GM12878 (cell line): ENCODE measurements around the gene HOXD3. TPM values are rescaled to one million over a fixed set of nuclear protein-coding genes. Genes with fewer than 3 reads are reported as not detected.

Experiments used
- ATAC-seq: fragments of 200-7000 bp; cut with Tn5 transposase; 3 replicates; pipeline ENCODE4 v1.9.1; 2020; ENCODE audit warnings: mild to moderate bottlenecking, moderate library complexity
- BruUV-seq: library from RNA; stranded (reverse); fragments of 400-500 nt; replicated peaks from 2 replicates; lab custom pipeline; 2021; lab: Mats Ljungman, UMichigan
- CTCF ChIA-PET: fragments of 300-600 bp; sonication (Branson Sonifier 250); formaldehyde crosslinking; extraction: SDS; loops from one replicate; lab custom pipeline; 2021; ENCODE audit warnings: inconsistent platforms; lab: Yijun Ruan, JAX
- POLR2A ChIA-PET: fragments of 350-600 bp; formaldehyde crosslinking; extraction: SDS; loops from one replicate; lab custom pipeline; 2021; ENCODE audit warnings: inconsistent platforms; lab: Charles Lee
- RAD21 ChIA-PET: fragments of 300-600 bp; sonication (Branson Sonifier 250); formaldehyde crosslinking; loops from one replicate; lab custom pipeline; 2023; ENCODE audit warnings: antibody characterized with exemption; ENCODE audit not compliant: unreplicated experiment; lab: Charles Lee
- SMC1A ChIA-PET: fragments of 300-600 bp; sonication (Branson Sonifier 250); formaldehyde crosslinking; loops from one replicate; lab custom pipeline; 2023; ENCODE audit not compliant: unreplicated experiment, uncharacterized antibody; lab: Charles Lee
- DNase-seq: peaks from one replicate; pipeline ENCODE4 v3.0.0-alpha.2; 2011; ENCODE audit warnings: low read depth, low spot score
- FAIRE-seq: peaks from 3 replicates; lab custom pipeline; 2011; peaks lifted over from hg19 to GRCh38; lab: Jason Lieb, UNC
- H2AFZ ChIP-seq: 2 replicates; pipeline ENCODE4 v1.6.0; 2011; ENCODE audit warnings: low read depth, low read length, control low read depth; ENCODE audit not compliant: control insufficient read depth
- H3K27ac ChIP-seq: 2 replicates; pipeline ENCODE4 v1.5.1; 2011; ENCODE audit warnings: control low read depth; ENCODE audit not compliant: control insufficient read depth, insufficient read depth
- H3K27me3 ChIP-seq, 2 experiments: replicated peaks in 1 of 2; 2 replicates each; pipeline versions ENCODE4 v1.6.0 to v1.6.1; 2011; ENCODE audit warnings: low read length in 1 of 2; ENCODE audit not compliant: control insufficient read depth in 2 of 2, insufficient read depth in 2 of 2
- H3K36me3 ChIP-seq, 2 experiments: 2 replicates each; pipeline ENCODE4 v1.5.1; 2011; ENCODE audit warnings: low read length in 1 of 2; ENCODE audit not compliant: control insufficient read depth in 2 of 2, insufficient read depth in 2 of 2
- H3K4me1 ChIP-seq: 2 replicates; pipeline ENCODE4 v1.6.1; 2011; ENCODE audit warnings: mild to moderate bottlenecking, low read length, moderate library complexity, mixed read lengths; ENCODE audit not compliant: control insufficient read depth, insufficient read depth
- H3K4me2 ChIP-seq: 2 replicates; pipeline ENCODE4 v1.6.0; 2011; ENCODE audit warnings: control low read depth; ENCODE audit not compliant: control insufficient read depth, insufficient read depth
- H3K4me3 ChIP-seq: fragments of 200-600 bp; sonication (generic); 2 replicates; pipeline ENCODE4 v1.5.1; 2016
- H3K79me2 ChIP-seq: 2 replicates; pipeline ENCODE4 v1.6.0; 2011; ENCODE audit warnings: low read length; ENCODE audit not compliant: control insufficient read depth, insufficient read depth
- H3K9ac ChIP-seq: 2 replicates; pipeline ENCODE4 v1.8.0; 2011; ENCODE audit warnings: low read length, control low read depth, mixed read lengths; ENCODE audit not compliant: control insufficient read depth, insufficient read depth
- H3K9me3 ChIP-seq: replicated peaks from 3 replicates; pipeline ENCODE4 v1.5.1; 2011; ENCODE audit warnings: mild to moderate bottlenecking, low read length; ENCODE audit not compliant: control insufficient read depth, insufficient read depth
- H4K20me1 ChIP-seq: 2 replicates; pipeline ENCODE4 v1.6.0; 2011; ENCODE audit not compliant: control insufficient read depth, insufficient read depth
- BMI1 ChIP-seq: fragments of 450-650 bp; IDR thresholded peaks from 2 replicates; pipeline ENCODE4 v1.6.1; 2016; ENCODE audit warnings: mild to moderate bottlenecking, moderate library complexity, borderline replicate concordance
- IKZF1 ChIP-seq: fragments of 450-650 bp; conservative IDR thresholded peaks from 2 replicates; pipeline ENCODE4 v1.6.1; 2017; ENCODE audit warnings: antibody characterized with exemption, mild to moderate bottlenecking
- POLR2A ChIP-seq: IDR thresholded peaks from 2 replicates; pipeline ENCODE4 v1.6.1; 2011; ENCODE audit warnings: low read depth, mild to moderate bottlenecking, low read length
- SUPT20H ChIP-seq: IDR thresholded peaks from 2 replicates; pipeline ENCODE4 v1.6.1; 2011; ENCODE audit warnings: low read depth, mild to moderate bottlenecking, low read length, moderate library complexity, borderline replicate concordance; ENCODE audit not compliant: control insufficient read depth
- SUZ12 ChIP-seq: fragments of 200-600 bp; sonication (generic); IDR thresholded peaks from one replicate; pipeline ENCODE4 v1.6.1; 2018; ENCODE audit warnings: antibody characterized with exemption, mild to moderate bottlenecking; ENCODE audit not compliant: unreplicated experiment
- USF1 ChIP-seq: IDR thresholded peaks from 2 replicates; pipeline ENCODE4 v1.6.1; 2011; ENCODE audit warnings: borderline replicate concordance, low read depth, mild to moderate bottlenecking, moderate library complexity, mixed read lengths, low read length; ENCODE audit not compliant: insufficient read depth; ENCODE audit errors: extremely low read length
- ZNF24 ChIP-seq: fragments of 450-650 bp; IDR thresholded peaks from 2 replicates; pipeline ENCODE4 v1.6.1; 2017; ENCODE audit warnings: antibody characterized with exemption, mild to moderate bottlenecking
- WGBS: methylation state at CpG from one replicate; pipeline ENCODE4 v1.1.6; 2016; ENCODE audit warnings: low lambda C conversion rate; ENCODE audit not compliant: insufficient replicate concordance, insufficient coverage; ENCODE audit errors: missing lambda C conversion rate; 5-methylcytosine and 5-hydroxymethylcytosine counted together
- in situ Hi-C: fragments of 300-500 bp; cut with MboI; formaldehyde crosslinking; loops from 9 replicates; pipeline ENCODE4 v1.14.3; 2018; ENCODE audit warnings: mixed read lengths
- intact Hi-C: fragments of 100-400 bp; cut with micrococcal nuclease; formaldehyde crosslinking; loops from one replicate; pipeline ENCODE4 v1.14.2; 2022; ENCODE audit not compliant: unreplicated experiment
- polyA plus RNA-seq, 11 experiments: library from polyadenylated mRNA; depleted of rRNA in 4 of 11; unstranded in 6 of 11; stranded (reverse) in 5 of 11; fragments of >200 nt; fragmentation: Nextera tagmentation in 4 of 11; fragmentation: Illumina TruSeq in 1 of 11; extraction: Ambion mirVana in 4 of 11; extraction: Trizol in 1 of 11; gene quantifications; 1 replicate in 1 of 11; 2 replicates in 10 of 11; pipeline versions ENCODE4 v1.2.1 to v1.2.3, GENCODE V29; 2011 to 2016; ENCODE audit warnings: inconsistent platforms in 2 of 11, missing spikeins in 2 of 11, low read depth in 1 of 11
- total RNA-seq, 4 experiments: library from RNA; depleted of rRNA in 3 of 4; stranded (reverse); fragments of >200 nt in 3 of 4; fragmentation: Illumina TruSeq in 1 of 4; extraction: Trizol in 1 of 4; gene quantifications; 2 replicates each; pipeline versions ENCODE4 v1.2.1 to v1.2.3, GENCODE V29; 2013 to 2021

The HOXD3 gene
- total and polyA plus RNA-seq, 10 of the 15 experiments (the other 5 are each of a cell fraction or from before 2014, with no cell fraction given), result not detected

GRCh38 chr2:176136374-176137251, 20.5 kb upstream of the HOXD3 start:
- CTCF ChIA-PET, result interaction anchor here (0.9 kb wide), 1 partner anchor 418 kb away, joined by 3 read pairs; no protein-coding TSS in a partner anchor
- Histone ChIP-seq H3K4me1 (no peaks in the 10 kb centered on the region), H3K4me2 (no peak overlapping the region; the same call in 1 of the 2 replicates), H3K27ac (no peak overlapping the region), H3K4me3 (no peak overlapping the region), H3K27me3 (peaks cover 5 to 18% of the 10 kb centered on the region in 2 experiments), H3K79me2 (no peaks in the 10 kb centered on the region), H4K20me1 (no peaks in the 10 kb centered on the region), H3K9me3 (no peaks in the 10 kb centered on the region; the same call in 2 of the 3 replicates)
- intact Hi-C loops, result no loop called here
- SMC1A ChIA-PET, result interaction anchor here (5.3 kb wide), 1 partner anchor 417 kb away, joined by 58 read pairs; no protein-coding TSS in a partner anchor
- ATAC-seq (no peak), DNase-seq (no peak)
- no TSS peak for BruUV-seq
- POLR2A ChIA-PET, result no interaction called here
- no peak for TF ChIP-seq ZNF24
- TF ChIP-seq IKZF1, result 0 out of 2 replicates have a peak, but pooled peaks have one; percentile 16
- TF ChIP-seq SUZ12, result peak; percentile 32
- TF ChIP-seq BMI1, result 0 out of 2 replicates have a peak, but pooled peaks have one; percentile 4
- no peak for TF ChIP-seq SUPT20H
- TF ChIP-seq USF1, result no peak
- TF ChIP-seq POLR2A, result no peak
- TF ChIP-seq, all 136 proteins: peak for 3
- 37% methylated on average over 56 of the region's 71 CpGs for WGBS
- FAIRE-seq, result no peak
- in situ Hi-C loops, result loop anchor here (25.0 kb wide), 1 partner anchor 1201 kb away; no protein-coding TSS in a partner anchor
- H2AFZ ChIP-seq, result no peak overlapping the region
- RAD21 ChIA-PET, result no interaction called here
- H3K9ac ChIP-seq, result no peak overlapping the region
- H3K36me3 ChIP-seq, result no peaks in the 10 kb centered on the region
